GM10266 (cell line): ENCODE measurements around the gene AOAH.

Source experiments
- DNase-seq: peaks from one replicate; pipeline ENCODE4 v3.0.0; 2012; ENCODE audit errors: extremely low spot score
- TF ChIP-seq, protein P1 (sequence below): IDR thresholded peaks from 2 replicates; pipeline ENCODE4 v1.5.1; 2012; ENCODE audit warnings: mild to moderate bottlenecking, low read depth; ENCODE audit not compliant: control insufficient read depth, insufficient read depth; ENCODE audit errors: missing control alignments

The AOAH gene

DNA sequence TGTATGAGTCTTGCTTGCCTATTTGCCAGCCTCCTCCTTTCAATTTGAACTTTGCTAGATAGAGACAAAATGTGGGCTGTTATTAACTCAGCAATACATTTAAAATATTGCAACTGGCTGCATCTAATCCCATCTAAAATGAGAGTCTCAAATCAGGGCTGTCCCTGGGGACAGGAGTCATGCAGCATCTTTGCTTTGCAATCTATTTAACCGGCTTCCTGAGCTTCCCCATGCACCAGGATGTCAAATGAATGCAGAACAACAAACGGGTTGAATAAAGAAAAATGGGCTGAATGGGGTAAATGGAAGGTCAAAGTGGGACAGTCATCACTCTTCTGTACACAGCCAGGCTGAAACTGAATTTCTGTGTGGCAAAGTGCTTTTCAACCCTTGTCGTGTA lies 89.2 kb downstream of the AOAH start:
- TF ChIP-seq, protein P1, sequence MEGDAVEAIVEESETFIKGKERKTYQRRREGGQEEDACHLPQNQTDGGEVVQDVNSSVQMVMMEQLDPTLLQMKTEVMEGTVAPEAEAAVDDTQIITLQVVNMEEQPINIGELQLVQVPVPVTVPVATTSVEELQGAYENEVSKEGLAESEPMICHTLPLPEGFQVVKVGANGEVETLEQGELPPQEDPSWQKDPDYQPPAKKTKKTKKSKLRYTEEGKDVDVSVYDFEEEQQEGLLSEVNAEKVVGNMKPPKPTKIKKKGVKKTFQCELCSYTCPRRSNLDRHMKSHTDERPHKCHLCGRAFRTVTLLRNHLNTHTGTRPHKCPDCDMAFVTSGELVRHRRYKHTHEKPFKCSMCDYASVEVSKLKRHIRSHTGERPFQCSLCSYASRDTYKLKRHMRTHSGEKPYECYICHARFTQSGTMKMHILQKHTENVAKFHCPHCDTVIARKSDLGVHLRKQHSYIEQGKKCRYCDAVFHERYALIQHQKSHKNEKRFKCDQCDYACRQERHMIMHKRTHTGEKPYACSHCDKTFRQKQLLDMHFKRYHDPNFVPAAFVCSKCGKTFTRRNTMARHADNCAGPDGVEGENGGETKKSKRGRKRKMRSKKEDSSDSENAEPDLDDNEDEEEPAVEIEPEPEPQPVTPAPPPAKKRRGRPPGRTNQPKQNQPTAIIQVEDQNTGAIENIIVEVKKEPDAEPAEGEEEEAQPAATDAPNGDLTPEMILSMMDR = no peak
- DNase-seq = no peak

DNA sequence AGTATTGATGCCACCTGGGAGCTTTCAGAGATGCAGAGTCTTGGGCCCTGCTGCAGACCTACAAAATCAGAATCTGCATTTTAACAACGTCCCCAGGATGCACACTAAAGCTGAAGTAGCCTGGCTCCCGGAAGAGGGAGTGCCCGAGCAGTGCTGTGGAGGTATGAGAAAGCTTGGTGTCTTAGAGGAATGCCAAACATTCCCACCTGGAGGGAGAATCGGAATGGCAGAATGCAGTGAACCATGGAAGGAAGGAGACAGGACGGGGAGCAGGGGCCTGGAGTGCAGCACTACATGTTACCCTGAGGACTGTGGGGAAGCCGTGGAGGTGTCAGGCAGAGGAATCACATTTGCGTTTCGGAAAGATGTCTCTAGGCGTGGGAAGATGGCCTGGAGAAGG lies 90.9 kb downstream of the AOAH start:
- TF ChIP-seq, protein P1 = no peak
- DNase-seq = no peak

DNA sequence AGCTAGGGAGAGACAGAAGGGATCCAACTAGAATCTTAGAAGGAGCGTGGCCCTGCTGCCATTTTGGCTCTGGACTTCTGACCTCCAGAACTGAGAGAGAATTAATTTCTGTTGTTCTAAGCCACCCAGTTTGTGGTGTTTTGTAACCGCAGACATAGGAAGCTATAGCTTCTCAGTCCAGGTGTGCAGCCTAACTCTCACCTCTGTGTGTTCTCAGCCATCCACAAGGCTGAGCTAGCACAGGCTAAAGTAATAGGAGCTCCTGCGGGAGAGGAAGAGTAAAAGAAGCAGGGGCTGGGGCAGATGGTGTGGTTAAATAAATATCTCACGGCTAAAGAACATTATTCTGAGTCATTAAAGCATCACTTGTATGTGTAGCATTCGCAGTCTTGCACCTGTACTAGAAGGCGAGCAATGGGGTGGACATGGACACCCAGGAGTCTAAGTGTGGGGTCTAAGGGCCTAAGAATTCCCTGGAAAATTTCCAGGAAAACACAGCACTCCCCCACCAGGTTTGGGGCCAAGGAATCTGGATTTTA lies 94.1 kb downstream of the AOAH start:
- DNase-seq = no peak
- TF ChIP-seq, protein P1 = no peak

DNA sequence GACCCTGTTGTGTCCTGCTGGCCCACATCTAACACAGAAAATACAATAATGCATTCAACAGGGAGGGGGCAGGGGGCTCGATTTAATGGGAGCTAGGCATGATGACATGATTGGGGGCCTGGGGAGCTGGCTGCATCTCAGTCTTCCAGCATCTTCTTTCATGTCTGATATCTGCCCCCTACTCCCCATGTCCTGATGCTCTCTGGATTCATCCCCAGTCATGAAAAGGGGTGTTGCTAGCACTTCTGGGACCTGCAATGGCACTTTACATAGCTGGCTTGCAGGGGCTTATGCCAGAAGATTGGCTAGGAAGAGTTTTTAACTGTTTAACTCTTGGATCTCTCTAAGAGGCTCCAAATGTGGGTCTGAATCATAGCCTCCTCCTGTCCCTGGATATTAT lies 94.9 kb downstream of the AOAH start:
- DNase-seq = no peak
- TF ChIP-seq, protein P1 = no peak

DNA sequence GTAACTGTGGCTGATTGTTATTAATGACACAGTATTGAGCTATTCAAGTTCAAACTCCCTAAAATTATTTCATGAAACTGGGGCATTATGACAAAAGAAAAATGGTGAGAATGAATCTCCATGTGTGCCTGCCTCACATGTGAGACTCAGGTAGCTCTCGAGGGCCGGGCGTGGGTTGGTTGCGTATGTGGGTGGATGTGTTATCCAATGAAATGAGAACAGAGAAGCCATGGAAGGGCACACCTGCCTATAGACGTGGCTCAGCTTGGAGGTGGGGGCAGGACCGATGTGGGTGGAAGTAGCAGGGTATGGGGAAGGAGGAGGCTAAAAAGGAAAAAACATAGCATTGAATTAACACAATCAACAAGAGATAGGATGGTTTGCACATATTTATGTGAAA lies 96.5 kb downstream of the AOAH start:
- TF ChIP-seq, protein P1 = no peak
- no peak for DNase-seq

DNA sequence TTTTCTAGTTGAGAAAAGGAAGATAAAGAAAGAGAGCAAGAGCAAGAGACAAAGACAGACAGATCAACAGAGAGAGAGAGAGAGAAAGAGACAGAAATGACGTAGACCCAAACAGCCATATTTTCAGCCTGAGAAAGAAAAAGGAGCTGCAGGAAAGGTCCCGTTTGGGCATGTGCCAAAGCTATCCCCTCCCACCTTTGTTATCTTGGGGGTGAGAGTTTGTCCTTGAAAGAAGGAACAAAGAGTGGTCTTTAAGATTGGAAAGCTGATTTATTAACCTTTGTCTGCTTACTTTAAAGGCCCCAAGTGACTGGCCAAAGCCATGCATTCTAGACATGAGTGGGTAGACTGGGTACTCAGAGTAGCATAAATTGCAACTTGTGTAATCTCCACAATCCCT lies 98.2 kb downstream of the AOAH start:
- no peak for DNase-seq
- TF ChIP-seq, protein P1 = no peak

DNA sequence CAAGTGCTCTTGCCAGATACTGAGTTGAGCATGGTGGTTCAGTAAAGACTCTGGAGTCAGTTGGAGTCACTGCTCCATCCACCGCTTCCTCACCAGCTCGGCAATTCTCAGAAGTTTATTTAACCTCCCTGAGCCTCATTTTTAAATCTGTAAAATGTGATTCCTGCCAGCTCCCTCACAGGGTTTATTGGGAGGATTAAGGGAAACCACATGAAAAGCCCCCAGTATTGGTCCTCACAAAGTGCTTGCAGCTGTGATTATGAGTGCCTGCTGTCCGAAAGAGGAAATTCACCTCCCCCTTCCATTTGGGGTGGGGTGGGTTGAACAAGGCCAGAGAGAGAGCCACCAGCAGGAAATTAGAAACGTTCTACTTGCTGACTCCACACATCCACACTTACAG lies 99.0 kb downstream of the AOAH start:
- DNase-seq = no peak
- TF ChIP-seq, protein P1 = no peak
